Osteoblast (primary cell): ENCODE data around the gene OR1D5. TPM values are rescaled to one million over a fixed set of nuclear protein-coding genes. Genes with fewer than 3 reads are reported as not detected.

Source experiments
- DNase-seq: peaks from one replicate; pipeline ENCODE4 v3.0.0; 2011; ENCODE audit warnings: low spot score, mixed read lengths; ENCODE audit not compliant: insufficient read length; ENCODE audit errors: missing footprints
- H2AFZ ChIP-seq: 2 replicates; pipeline ENCODE4 v1.6.0; 2011; ENCODE audit warnings: mild to moderate bottlenecking, low read length
- H3K27ac ChIP-seq: 2 replicates; pipeline ENCODE4 v1.5.1; 2011; ENCODE audit warnings: mild to moderate bottlenecking, low read depth, low read length, moderate library complexity
- H3K27me3 ChIP-seq: 2 replicates; pipeline ENCODE4 v1.6.0; 2012; ENCODE audit warnings: mild to moderate bottlenecking, control low read depth, inconsistent platforms, low read length, moderate library complexity; ENCODE audit not compliant: insufficient read depth
- H3K36me3 ChIP-seq: 2 replicates; pipeline ENCODE4 v1.5.1; 2011; ENCODE audit warnings: mild to moderate bottlenecking, low read length, control low read depth, moderate library complexity; ENCODE audit not compliant: insufficient read depth
- H3K4me1 ChIP-seq: 2 replicates; pipeline ENCODE4 v1.5.1; 2011; ENCODE audit warnings: mild to moderate bottlenecking, low read length, control low read depth, moderate library complexity; ENCODE audit not compliant: insufficient read depth
- H3K4me2 ChIP-seq: 2 replicates; pipeline ENCODE4 v1.6.0; 2011; ENCODE audit warnings: mild to moderate bottlenecking, low read length; ENCODE audit not compliant: insufficient read depth
- H3K4me3 ChIP-seq: fragments of 200-600 bp; sonication (generic); 3 replicates; pipeline ENCODE4 v1.5.1; 2012; ENCODE audit warnings: mild to moderate bottlenecking, low read length, inconsistent platforms; ENCODE audit not compliant: insufficient read depth
- H3K79me2 ChIP-seq: 2 replicates; pipeline ENCODE4 v1.6.0; 2012; ENCODE audit warnings: mild to moderate bottlenecking, low read length, control low read depth, inconsistent platforms; ENCODE audit not compliant: insufficient read depth
- H3K9me3 ChIP-seq: 2 replicates; pipeline ENCODE4 v1.5.1; 2011; ENCODE audit warnings: low read depth, low read length, control low read depth
- H4K20me1 ChIP-seq: 2 replicates; pipeline ENCODE4 v1.6.0; 2012; ENCODE audit warnings: mild to moderate bottlenecking, low read length, control low read depth; ENCODE audit not compliant: insufficient read depth
- total RNA-seq: library from RNA; depleted of rRNA; stranded (reverse); fragments of >200 nt; gene quantifications from 2 replicates; pipeline ENCODE4 v1.2.3, GENCODE V29; 2012
- TF ChIP-seq, protein P1 (sequence below): IDR thresholded peaks from 2 replicates; pipeline ENCODE4 v1.5.1; 2011; ENCODE audit warnings: mild to moderate bottlenecking, low read depth, low read length, moderate library complexity; ENCODE audit errors: extremely low read depth

OR1D5 gene
- total RNA-seq, 1 donor = not detected

DNA sequence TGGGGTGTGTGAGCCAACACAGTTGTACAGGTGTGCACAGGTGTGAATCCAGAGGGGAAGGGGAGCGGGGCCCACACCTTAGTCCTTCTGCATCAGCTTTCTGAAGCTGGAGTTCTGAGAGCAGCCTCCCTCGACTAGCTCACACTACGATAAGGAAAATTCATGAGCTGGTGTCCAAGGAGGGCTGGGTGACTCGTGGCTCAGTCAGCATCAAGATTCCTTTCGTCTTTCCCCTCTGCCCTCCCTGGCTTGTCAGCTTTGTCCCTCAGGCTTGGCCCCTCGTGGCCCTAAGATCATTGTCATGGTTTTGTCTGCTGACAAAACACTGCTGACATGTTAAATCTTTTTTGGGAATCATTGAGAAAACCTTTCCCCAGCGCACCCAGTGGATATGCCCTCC is 47.5 kb downstream of the OR1D5 start:
- H3K9me3 ChIP-seq = no peaks in the 10 kb centered on the region
- peaks cover 21% of the 10 kb centered on the region for H3K36me3 ChIP-seq
- peak overlapping the region; percentile 15 for H3K27ac ChIP-seq
- TF ChIP-seq, protein P1, sequence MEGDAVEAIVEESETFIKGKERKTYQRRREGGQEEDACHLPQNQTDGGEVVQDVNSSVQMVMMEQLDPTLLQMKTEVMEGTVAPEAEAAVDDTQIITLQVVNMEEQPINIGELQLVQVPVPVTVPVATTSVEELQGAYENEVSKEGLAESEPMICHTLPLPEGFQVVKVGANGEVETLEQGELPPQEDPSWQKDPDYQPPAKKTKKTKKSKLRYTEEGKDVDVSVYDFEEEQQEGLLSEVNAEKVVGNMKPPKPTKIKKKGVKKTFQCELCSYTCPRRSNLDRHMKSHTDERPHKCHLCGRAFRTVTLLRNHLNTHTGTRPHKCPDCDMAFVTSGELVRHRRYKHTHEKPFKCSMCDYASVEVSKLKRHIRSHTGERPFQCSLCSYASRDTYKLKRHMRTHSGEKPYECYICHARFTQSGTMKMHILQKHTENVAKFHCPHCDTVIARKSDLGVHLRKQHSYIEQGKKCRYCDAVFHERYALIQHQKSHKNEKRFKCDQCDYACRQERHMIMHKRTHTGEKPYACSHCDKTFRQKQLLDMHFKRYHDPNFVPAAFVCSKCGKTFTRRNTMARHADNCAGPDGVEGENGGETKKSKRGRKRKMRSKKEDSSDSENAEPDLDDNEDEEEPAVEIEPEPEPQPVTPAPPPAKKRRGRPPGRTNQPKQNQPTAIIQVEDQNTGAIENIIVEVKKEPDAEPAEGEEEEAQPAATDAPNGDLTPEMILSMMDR = no peak
- H3K4me2 ChIP-seq = no peak overlapping the region
- H3K27me3 ChIP-seq = no peaks in the 10 kb centered on the region
- peaks cover 3% of the 10 kb centered on the region for H3K4me1 ChIP-seq
- no peak for DNase-seq
- H3K79me2 ChIP-seq = no peaks in the 10 kb centered on the region
- H4K20me1 ChIP-seq = no peaks in the 10 kb centered on the region
- H3K4me3 ChIP-seq = no peak overlapping the region
- no peak overlapping the region for H2AFZ ChIP-seq

GRCh38 chr17:3012926-3013581 is 50.4 kb downstream of the OR1D5 start:
- no peak overlapping the region for H3K27ac ChIP-seq
- no peak overlapping the region for H3K4me3 ChIP-seq
- H2AFZ ChIP-seq = no peak overlapping the region
- H3K4me2 ChIP-seq = no peak overlapping the region
- H3K4me1 ChIP-seq = peaks cover 3% of the 10 kb centered on the region
- DNase-seq = no peak
- no peaks in the 10 kb centered on the region for H3K79me2 ChIP-seq
- no peaks in the 10 kb centered on the region for H3K27me3 ChIP-seq
- TF ChIP-seq, protein P1 = peak; percentile 66
- peaks cover 20% of the 10 kb centered on the region for H3K36me3 ChIP-seq
- H3K9me3 ChIP-seq = no peaks in the 10 kb centered on the region
- no peaks in the 10 kb centered on the region for H4K20me1 ChIP-seq

Other genes starting within 250 kb of the OR1D5 start
- gene OR1D2, start 40.8 kb upstream of the OR1D5 start, total RNA-seq = not detected in 2 replicates
- gene OR1G1, start 63.9 kb upstream of the OR1D5 start, total RNA-seq = not detected in 2 replicates
- gene OR1A2, start 133.9 kb upstream of the OR1D5 start, total RNA-seq = not detected in 2 replicates
- gene OR1A1, start 144.1 kb upstream of the OR1D5 start, total RNA-seq = not detected in 2 replicates
- gene OR3A1, start 234.8 kb upstream of the OR1D5 start, total RNA-seq = 0.36 TPM in 1 of 2 replicates, not detected in the other